HG03135 (cell line): Measurements from ENCODE around the gene IQCK.

Experiments
- ATAC-seq: cut with Tn5 transposase; IDR thresholded peaks from one replicate; pipeline ENCODE4 v1.9.1; 2021; ENCODE audit warnings: mild to moderate bottlenecking, moderate library complexity; ENCODE audit not compliant: unreplicated experiment

IQCK gene

GRCh38 chr16:19854543-19854876, 136.4 kb downstream of the IQCK start:
- ATAC-seq, result no peak

DNA sequence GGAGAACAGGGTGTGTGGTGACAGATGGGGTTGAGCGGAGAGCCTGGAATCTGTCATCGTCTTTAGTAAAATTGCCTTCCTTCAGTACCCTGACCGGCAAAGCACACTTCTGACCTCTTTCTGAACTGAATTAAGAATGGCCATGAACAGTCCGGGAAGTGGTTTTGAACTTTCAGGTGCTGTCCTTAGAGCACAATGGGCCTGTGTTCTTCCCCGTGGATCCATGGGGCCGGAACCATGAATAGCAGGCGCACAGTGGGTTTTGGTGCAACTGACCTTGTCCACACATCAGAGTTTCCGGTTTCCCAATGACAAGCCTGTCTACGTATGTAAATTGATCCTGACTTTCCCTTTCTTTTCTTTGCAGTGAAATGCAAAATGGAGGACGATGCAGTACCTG, 138.0 kb downstream of the IQCK start:
- ATAC-seq, result no peak

DNA sequence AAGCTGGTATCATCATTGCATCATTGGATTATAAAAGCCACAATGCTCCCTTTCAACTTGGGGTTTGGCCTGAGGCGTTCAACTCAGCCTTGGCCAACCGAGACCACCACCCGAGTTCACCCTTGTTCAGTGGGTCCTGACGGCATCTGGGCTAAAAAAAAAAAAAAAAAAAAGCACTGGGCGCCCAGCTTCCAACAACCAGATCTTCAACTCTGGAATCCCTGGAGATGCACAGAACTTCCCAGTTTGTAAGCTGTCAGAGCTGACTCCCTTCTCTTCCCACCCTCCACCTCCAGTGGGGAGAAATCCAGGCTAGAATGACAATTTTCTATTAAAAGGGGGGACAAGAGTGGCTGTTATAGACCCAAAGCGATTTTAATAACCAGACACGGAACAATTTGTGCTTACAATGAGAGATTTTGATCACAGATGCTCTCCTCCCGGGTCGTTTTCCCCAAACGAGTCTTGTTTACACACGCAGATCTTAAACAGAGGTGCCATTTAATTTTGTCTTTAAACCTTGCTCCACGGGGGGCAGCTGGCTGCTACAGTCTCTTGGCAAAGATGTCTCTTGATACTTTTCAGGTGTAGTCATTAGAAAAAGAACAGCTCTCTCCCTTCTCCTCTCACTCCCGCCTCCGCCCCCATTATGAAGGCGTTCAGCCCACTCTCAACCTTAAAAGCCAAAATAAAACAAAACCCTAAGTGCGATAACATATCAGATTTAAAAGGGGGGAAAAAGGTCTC, 139.7 kb downstream of the IQCK start:
- no peak for ATAC-seq

DNA sequence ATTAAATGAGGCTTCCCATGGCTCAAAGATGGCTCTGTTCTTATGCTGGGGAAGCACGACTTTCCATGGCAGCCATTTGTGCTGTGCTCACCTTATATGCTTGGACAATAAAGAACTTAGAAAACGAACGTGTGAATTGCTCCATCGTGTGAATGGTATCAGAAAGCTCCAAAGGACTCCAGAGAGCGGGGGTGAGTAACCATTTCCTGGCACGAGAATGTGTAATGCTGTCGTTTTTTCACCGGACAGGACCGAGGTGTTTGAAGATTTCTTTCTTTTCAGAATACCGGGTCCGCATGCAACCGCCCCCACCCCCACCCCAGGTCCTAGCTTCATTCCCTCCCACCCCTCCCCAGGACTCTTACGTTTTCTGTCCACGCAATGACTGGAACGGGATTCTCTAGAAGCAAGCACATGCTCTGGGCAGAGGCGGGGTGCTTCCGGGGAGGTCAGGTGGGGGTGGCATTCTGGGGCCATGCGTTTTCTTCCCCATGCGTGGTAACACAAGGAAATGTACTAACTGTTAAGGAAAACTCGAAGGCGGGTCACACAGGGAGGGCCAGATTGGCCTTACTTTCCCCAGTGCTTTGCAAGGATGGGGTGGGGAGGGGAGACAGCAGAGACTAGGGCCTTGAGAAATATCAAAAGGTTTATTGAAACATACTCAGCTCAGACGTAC, 140.4 kb downstream of the IQCK start:
- no peak for ATAC-seq

GRCh38 chr16:19859166-19859565, 141.1 kb downstream of the IQCK start:
- no peak for ATAC-seq

- ATAC-seq, result no peak
These were observed 141.5 kb downstream of the IQCK start for GRCh38 chr16:19859603-19860002.

- ATAC-seq, result no peak
These were observed 142.3 kb downstream of the IQCK start for GRCh38 chr16:19860166-19861041.

DNA sequence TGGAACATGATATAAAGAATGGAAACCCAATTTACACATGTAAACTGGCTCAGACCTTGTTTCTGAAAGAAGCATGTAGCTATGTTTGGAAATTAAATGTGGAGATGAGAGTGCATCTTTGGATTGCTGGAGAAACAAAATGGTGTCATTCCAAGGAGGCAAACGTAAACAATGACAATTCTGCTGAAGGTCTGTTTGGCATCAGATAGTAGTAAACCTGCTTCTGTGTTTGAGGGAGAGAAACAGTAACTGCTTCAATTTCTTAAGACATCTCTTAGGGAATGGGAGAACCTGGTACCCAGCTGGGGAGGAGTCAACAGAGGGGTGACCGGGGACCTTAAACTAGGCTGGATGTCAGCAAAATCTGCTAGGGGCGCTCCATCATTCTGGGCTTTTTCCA, 143.1 kb downstream of the IQCK start:
- no peak for ATAC-seq

GRCh38 chr16:19861811-19862327, 143.8 kb downstream of the IQCK start:
- ATAC-seq, result no peak

DNA sequence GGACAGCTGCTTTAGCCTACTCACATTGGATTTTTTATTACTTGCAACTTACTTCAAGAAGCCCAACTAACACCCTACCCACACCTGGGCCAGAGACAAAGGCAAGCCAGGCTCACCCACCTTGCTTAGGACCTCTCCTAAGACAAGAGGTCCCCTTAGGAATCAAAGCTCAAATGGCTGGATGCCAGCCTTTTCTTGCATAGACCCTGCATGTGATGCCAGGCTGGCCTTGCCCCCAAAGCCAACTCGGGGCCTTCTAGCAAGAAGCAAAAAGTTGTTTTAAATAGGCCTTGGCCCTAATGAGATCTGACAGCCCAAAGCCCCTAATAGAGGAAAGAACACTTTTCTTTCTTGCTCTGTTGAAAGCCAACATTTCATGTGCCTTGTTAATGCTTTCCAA, 145.9 kb downstream of the IQCK start:
- ATAC-seq, result no peak

- no peak for ATAC-seq
These were observed 146.5 kb downstream of the IQCK start for GRCh38 chr16:19864566-19864965.

- ATAC-seq, result no peak
These were observed 150.3 kb downstream of the IQCK start for GRCh38 chr16:19868421-19868820.

DNA sequence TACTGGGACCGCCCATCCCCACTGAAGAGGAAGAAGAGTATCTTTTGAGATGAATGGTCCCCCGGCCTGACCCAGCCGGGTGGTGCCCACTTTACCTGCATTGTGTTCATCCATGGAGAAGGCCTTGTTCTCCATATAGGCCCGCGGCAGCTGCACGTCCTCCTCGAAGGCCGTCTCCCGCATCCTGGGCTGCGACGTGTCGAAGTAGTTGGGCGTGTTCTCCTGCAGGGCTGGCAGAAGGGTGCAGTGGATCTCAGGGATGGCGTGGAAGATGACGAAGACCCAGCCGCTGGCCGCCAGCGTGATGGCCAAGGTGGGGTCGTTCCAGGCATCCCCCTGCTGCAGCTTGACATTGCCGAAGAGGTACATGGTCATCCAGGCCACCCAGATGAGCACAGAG, 153.7 kb downstream of the IQCK start:
- no peak for ATAC-seq

DNA sequence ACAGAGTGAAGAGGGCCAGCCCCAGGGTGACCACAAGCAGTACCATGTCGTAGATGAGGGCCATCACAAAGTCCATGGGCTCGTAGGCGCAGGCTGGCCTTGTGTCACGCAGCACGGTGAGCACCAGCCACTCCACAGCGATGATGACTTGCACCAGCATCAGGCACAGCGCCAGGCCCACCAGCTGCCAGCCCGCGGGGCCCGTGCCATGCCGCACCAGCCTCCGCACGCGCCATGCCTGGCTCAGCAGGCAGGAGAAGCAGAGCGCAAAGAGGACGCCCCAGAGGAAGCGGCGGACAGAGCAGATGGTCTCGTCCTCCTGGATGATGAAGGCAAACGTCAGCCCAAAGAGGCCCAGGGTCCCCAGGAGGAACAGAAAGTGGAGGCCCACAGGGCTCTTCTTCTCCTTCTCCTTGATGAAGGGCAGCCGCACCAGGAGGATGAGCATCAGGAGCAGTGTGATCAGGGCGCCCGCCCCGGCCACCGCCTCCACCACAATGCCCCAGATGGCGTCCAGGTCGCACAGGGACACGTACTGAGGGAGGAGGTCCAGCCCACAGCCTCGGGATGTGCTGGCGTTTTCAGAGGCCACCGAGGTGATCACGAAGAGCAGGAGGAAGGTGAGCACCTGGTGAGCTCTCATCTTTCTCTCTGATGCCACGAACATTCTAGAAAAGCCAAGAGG, 154.2 kb downstream of the IQCK start:
- no peak for ATAC-seq

- no peak for ATAC-seq
These were observed 154.9 kb downstream of the IQCK start for GRCh38 chr16:19872935-19873334.

DNA sequence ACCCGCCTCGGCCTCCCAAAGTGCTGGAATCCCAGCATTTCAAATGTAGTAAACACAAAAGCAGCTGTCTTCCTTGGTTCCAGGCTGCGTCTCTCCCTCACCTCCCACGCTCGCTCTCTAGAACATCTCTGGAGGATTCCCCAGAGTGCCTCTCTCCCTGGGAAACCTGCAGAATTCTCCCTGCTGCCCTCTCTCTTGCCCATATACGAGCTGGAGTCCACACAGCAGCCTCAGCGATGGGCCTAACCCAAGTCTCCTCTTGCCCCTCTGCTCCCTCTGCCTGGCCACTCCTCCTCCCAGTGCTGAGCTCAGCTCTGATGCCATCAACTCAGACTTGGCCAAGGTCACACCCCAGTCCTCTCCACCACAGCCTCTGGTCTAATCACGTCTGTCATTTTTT, 156.0 kb downstream of the IQCK start:
- ATAC-seq, result no peak

DNA sequence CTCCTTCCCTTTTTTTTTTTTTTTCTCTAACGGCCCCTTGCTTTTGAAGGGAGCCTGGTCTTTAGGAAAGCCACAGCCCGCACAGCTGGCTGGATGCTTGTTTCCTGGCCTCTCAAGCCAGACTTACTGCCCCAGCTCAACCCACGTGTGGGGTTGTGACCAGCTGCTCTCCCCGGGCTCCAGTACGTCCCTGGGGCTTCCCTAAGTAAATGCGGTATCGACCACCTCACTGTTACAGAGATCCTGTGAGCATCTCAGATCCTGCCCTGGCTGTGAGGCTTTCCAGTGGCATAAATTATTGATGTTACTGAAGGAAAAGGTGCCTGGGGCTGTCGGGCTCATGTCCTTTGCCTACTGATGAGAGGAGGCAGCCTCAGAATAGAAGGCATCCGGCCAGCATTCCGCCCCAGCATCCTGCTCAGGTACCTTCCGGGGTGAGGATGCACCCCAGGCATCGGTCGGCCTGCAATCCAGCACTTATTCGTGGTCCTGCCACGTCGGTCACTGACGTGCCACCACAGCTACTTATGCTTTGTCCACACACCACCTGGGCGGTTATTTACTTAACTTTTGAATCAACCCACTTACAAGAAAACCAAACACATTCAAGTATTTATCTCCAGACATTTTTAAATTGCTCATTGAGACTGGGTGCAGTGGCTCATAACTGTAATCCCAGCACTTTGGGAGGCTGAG, 156.9 kb downstream of the IQCK start:
- ATAC-seq, result no peak

DNA sequence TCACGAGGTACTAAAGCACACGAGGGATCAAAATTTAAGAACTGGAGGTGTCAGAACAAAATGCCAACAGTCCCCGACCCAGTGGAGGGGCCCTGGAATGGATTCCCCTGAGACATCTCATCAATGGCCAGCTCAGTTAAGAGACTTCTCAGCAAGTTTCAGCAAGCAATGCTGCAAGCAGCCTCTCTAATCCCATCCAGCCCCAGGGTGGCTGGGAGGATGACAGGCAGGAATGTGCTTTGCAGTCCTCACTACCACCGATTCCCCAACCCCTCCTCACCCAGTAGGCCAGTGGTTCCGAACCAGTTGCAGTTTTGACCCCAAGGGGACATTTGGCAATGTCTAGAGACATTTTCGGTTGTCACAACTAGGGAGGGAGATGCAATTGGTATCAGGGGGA, 157.8 kb downstream of the IQCK start:
- ATAC-seq, result no peak

DNA sequence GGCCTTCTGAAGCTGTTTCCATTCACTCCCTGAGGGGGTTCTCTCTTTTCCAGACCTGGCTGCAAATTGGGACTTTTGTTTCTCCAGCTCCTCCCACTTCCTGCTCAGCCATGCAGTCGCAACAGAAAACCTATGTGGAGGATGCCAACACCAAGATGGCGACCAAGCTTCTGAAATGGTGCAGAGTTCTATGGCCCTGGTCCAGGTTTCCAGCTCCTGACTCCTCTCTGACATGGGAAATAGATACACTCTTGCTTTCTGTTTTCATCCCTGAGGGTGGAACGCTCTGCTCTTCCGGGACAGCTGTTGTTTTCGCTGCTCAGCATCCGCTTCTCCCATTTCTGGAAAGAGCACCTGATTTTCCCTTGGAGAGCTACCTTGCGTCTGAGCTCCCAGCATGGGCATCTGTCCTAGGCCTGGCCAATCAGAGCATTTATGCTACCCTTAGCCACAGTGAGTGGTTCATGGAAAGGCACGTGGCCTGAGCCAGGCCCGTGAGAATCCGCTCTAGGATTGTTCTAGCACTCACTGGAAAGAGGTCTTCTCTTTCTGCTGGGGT, 158.5 kb downstream of the IQCK start:
- ATAC-seq, result no peak

DNA sequence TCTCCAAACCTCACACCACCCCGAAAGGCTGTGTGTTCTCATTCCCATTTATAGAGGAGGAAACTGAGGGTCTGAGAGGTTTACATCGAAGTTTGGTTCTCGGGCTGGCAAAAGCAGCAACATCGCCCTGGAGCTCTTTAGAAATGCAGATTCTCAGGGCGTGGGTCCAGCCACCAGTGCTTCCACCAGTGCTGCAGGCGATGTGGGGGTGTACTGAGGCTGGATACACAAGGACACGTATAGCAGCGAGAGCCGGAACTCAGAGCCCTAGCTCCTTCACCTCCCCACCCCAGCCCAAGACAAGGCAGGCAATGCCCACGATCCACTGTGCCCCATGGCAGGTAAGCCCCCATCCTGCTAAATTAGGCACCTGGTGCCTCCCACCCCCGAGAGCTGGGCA, 160.7 kb downstream of the IQCK start:
- ATAC-seq, result no peak
